Esophagus squamous epithelium (tissue), 5 donors: Measurements from ENCODE around the gene NSUN6. TPM values are rescaled to one million over a fixed set of nuclear protein-coding genes. Genes with fewer than 3 reads are reported as not detected.

ENCODE experiments used
- DNase-seq: peaks from one replicate; lab custom pipeline; 2025; lab: John Stamatoyannopoulos, UW
- H3K27ac ChIP-seq, 4 donors: fragments of 200-600 bp; sonication (generic); one replicate each; pipeline ENCODE4 v1.5.1; 2016 to 2019; ENCODE audit warnings: mild to moderate bottlenecking in 1 of 4
- H3K27me3 ChIP-seq, 4 donors: fragments of 200-600 bp; sonication (generic); 1 replicate in 3 of 4; 2 replicates in 1 of 4; pipeline versions ENCODE4 v1.5.1 to v1.6.0; 2017 to 2021; ENCODE audit warnings: antibody characterized with exemption in 1 of 4
- H3K36me3 ChIP-seq, 3 donors: fragments of 200-600 bp; sonication (generic); one replicate each; pipeline ENCODE4 v1.5.1; 2016 to 2019
- H3K4me1 ChIP-seq, 3 donors: fragments of 200-600 bp; sonication (generic); one replicate each; pipeline ENCODE4 v1.5.1; 2017 to 2019
- H3K4me3 ChIP-seq, 4 donors: fragments of 200-600 bp; sonication (generic); 1 replicate in 3 of 4; 2 replicates in 1 of 4; pipeline ENCODE4 v1.5.1; 2016 to 2019; ENCODE audit warnings: mild to moderate bottlenecking in 2 of 4, moderate library complexity in 1 of 4
- H3K9me3 ChIP-seq, 3 donors: fragments of 200-600 bp; sonication (generic); one replicate each; pipeline ENCODE4 v1.5.1; 2016 to 2019
- CTCF ChIP-seq, 6 experiments: fragments of 450-650 bp in 4 of 6; fragments of 200-600 bp in 2 of 6; sonication (generic) in 2 of 6; IDR thresholded peaks; one replicate each; pipeline ENCODE4 v1.5.1; 2016 to 2019; ENCODE audit warnings: antibody characterized with exemption in 6 of 6, mild to moderate bottlenecking in 4 of 6, moderate library complexity in 4 of 6
- POLR2A ChIP-seq, 4 donors: fragments of 450-650 bp; IDR thresholded peaks; one replicate each; pipeline ENCODE4 v1.6.1; 2017; ENCODE audit warnings: antibody characterized with exemption in 4 of 4, mild to moderate bottlenecking in 4 of 4, moderate library complexity in 3 of 4
- WGBS, 2 donors: methylation state at CpG; one replicate each; pipeline ENCODE4 v1.1.5; 2018; 5-methylcytosine and 5-hydroxymethylcytosine counted together
- intact Hi-C: fragments of 100-400 bp; cut with DNase I; formaldehyde crosslinking; loops from one replicate; pipeline ENCODE4 v1.15.0; 2022
- total RNA-seq, 4 donors: library from RNA; depleted of rRNA; stranded (reverse); fragments of >200 nt; gene quantifications; one replicate each; pipeline ENCODE4 v1.1.0, GENCODE V29; 2016
- donor health status: DM: yes; HTN: yes; CAD: no.

Gene NSUN6
- total RNA-seq, 4 donors from 2014 or later, result 3.4 to 10.1 (median 5.6) TPM

- H3K4me1 ChIP-seq, result no peaks in the 10 kb centered on the region
- no peaks in the 10 kb centered on the region for H3K27me3 ChIP-seq
- TF ChIP-seq CTCF (IDR thresholded peaks at IDR 0.05) (no peak), POLR2A (IDR thresholded peaks at IDR 0.05) (no peak)
- peaks cover 0 to 57% (median 5%) of the 10 kb centered on the region in 3 donors for H3K36me3 ChIP-seq
- H3K27ac ChIP-seq, result no peak overlapping the region
- no peak for DNase-seq
- intact Hi-C loops, result no loop called here
- 75 to 87% methylated on average over 6 to 7 of the region's 7 CpGs for WGBS, 2 donors
- no peaks in the 10 kb centered on the region for H3K9me3 ChIP-seq
- no peak overlapping the region for H3K4me3 ChIP-seq
Measured at GRCh38 chr10:18545621-18546305, 105.6 kb downstream of the NSUN6 start.

GRCh38 chr10:18542832-18543231 is 108.6 kb downstream of the NSUN6 start:
- Histone ChIP-seq H3K36me3 (peaks cover 0 to 64% (median 5%) of the 10 kb centered on the region in 3 donors), H3K27me3 (no peaks in the 10 kb centered on the region), H3K9me3 (no peaks in the 10 kb centered on the region), H3K27ac (no peak overlapping the region), H3K4me3 (no peak overlapping the region), H3K4me1 (no peaks in the 10 kb centered on the region)
- TF ChIP-seq POLR2A (IDR thresholded peaks at IDR 0.05) (no peak), CTCF (IDR thresholded peaks at IDR 0.05) (no peak)
- no peak for DNase-seq
- intact Hi-C loops, result no loop called here

GRCh38 chr10:18540195-18540594 is 111.2 kb downstream of the NSUN6 start:
- H3K4me1 ChIP-seq, result no peaks in the 10 kb centered on the region
- H3K27ac ChIP-seq, result no peak overlapping the region
- H3K4me3 ChIP-seq, result no peak overlapping the region
- intact Hi-C loops, result no loop called here
- DNase-seq, result no peak
- no peaks in the 10 kb centered on the region for H3K27me3 ChIP-seq
- H3K9me3 ChIP-seq, result no peaks in the 10 kb centered on the region
- TF ChIP-seq POLR2A (IDR thresholded peaks at IDR 0.05) (no peak), CTCF (IDR thresholded peaks at IDR 0.05) (no peak)
- H3K36me3 ChIP-seq, result peaks cover 0 to 77% (median 5%) of the 10 kb centered on the region in 3 donors

GRCh38 chr10:18539335-18539734 is 112.1 kb downstream of the NSUN6 start:
- H3K4me1 ChIP-seq, result no peaks in the 10 kb centered on the region
- H3K36me3 ChIP-seq, result peaks cover 0 to 70% (median 5%) of the 10 kb centered on the region in 3 donors
- no peaks in the 10 kb centered on the region for H3K27me3 ChIP-seq
- DNase-seq, result no peak
- intact Hi-C loops, result no loop called here
- no peak overlapping the region for H3K27ac ChIP-seq
- no peak overlapping the region for H3K4me3 ChIP-seq
- no peak for TF ChIP-seq CTCF (IDR thresholded peaks at IDR 0.05)
- TF ChIP-seq POLR2A (IDR thresholded peaks at IDR 0.05), result no peak
- 92 to 93% methylated on average over 13 to 20 of the region's 22 CpGs for WGBS, 2 donors
- no peaks in the 10 kb centered on the region for H3K9me3 ChIP-seq

GRCh38 chr10:18533896-18534295 is 117.5 kb downstream of the NSUN6 start:
- Histone ChIP-seq H3K27ac (no peak overlapping the region), H3K27me3 (no peaks in the 10 kb centered on the region), H3K36me3 (peaks cover 0 to 45% (median 0%) of the 10 kb centered on the region in 3 donors), H3K4me3 (no peak overlapping the region), H3K4me1 (no peaks in the 10 kb centered on the region), H3K9me3 (no peaks in the 10 kb centered on the region)
- intact Hi-C loops, result no loop called here
- WGBS, 2 donors, result 85 to 93% methylated on average over 5 of the region's 5 CpGs
- no peak for TF ChIP-seq POLR2A (IDR thresholded peaks at IDR 0.05)
- no peak for TF ChIP-seq CTCF (IDR thresholded peaks at IDR 0.05)
- no peak for DNase-seq
